GM06990 (cell line): Measurements from ENCODE around the gene DIAPH3.

ENCODE experiments used
- DNase-seq: peaks from one replicate; pipeline ENCODE4 v3.0.0-alpha.2; 2011; ENCODE audit not compliant: insufficient read length; ENCODE audit errors: extremely low read depth
- H3K27me3 ChIP-seq: replicated peaks from 2 replicates; pipeline ENCODE4 v1.6.0; 2011; ENCODE audit warnings: low read length; ENCODE audit not compliant: control insufficient read depth, insufficient read depth
- H3K36me3 ChIP-seq: 2 replicates; pipeline ENCODE4 v1.5.1; 2011; ENCODE audit warnings: low read length; ENCODE audit not compliant: control insufficient read depth, insufficient read depth
- H3K4me3 ChIP-seq: replicated peaks from 2 replicates; pipeline ENCODE4 v1.5.1; 2011; ENCODE audit warnings: low read depth, mild to moderate bottlenecking, control low read depth, low read length
- CTCF ChIP-seq: IDR thresholded peaks from 2 replicates; pipeline ENCODE4 v1.5.1; 2011; ENCODE audit warnings: low read length, control low read depth, mild to moderate bottlenecking, inconsistent platforms; ENCODE audit not compliant: insufficient read depth, poor library complexity, severe bottlenecking

The DIAPH3 gene

DNA sequence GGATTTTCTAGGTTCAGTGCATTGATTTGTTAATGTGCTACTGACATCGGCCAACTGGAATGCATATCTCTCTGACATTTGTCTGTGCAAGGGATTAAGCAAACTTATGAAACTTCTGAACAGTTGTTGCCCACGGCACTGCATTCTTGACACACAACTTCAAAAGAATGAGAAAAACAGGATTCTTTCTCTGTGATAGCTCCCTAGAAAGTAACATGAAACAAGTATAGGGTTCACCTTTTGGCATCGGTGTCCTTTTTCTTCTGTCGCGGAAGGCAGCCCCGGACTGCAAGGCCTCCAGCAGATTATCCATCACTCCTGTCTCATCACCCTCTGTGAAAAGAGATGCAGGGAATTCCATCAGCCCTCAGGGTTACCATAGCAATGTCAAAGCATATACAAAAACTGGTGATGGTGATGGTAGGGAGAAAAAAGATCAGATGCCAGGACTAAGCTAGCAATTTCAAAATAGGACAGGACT, 389.2 kb downstream of the DIAPH3 start:
- H3K4me3 ChIP-seq, result no peak overlapping the region
- H3K27me3 ChIP-seq, result no peaks in the 10 kb centered on the region
- no peak for TF ChIP-seq CTCF
- no peaks in the 10 kb centered on the region for H3K36me3 ChIP-seq
- DNase-seq, result no peak

DNA sequence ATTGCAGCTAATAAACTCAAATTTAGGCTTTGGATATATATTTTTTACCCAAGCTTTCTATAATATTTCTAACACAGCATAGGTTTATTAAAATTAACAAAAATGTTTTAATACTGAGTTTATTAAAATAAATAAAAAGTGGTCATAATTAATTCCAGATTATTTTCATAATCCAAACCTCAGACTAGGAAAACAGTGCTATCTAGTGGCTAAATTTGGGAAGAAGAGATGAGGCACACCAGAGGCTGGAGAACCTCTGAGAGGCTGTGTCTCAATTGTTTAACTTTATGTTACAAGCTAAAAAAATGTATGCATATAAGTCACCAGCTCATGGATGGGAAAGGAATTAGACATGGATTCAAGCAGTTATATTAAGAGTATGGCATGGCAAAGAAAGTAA, 392.5 kb downstream of the DIAPH3 start:
- DNase-seq, result no peak
- TF ChIP-seq CTCF, result peak; percentile 34

GRCh38 chr13:59770451-59770850, 393.3 kb downstream of the DIAPH3 start:
- DNase-seq, result no peak
- H3K36me3 ChIP-seq, result no peaks in the 10 kb centered on the region
- no peak for TF ChIP-seq CTCF
- no peak overlapping the region for H3K4me3 ChIP-seq
- no peaks in the 10 kb centered on the region for H3K27me3 ChIP-seq

More for the DNA sequence above, 392.5 kb downstream of the DIAPH3 start:
- Histone ChIP-seq H3K4me3 (no peak overlapping the region), H3K27me3 (no peaks in the 10 kb centered on the region), H3K36me3 (no peaks in the 10 kb centered on the region)

DNA sequence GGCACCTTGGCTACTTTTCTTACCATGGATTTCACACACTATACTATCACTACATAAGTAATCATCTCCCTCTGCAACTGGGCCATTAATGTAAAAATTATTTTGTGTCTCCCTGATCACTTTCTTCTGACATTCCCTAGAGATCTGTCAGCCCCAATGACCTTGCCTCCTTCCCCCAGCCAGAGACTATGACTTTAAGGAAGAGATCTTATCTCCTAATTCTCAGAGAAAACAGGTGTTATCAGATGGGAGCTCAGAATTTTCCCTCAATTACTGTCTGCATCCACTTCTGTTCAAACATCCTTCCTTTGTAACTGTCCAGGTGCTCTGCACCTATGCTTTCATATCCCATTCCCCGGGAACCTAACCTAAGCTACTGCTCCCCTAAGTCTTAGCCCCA, 397.5 kb downstream of the DIAPH3 start:
- DNase-seq, result no peak
- no peak for TF ChIP-seq CTCF
- Histone ChIP-seq H3K27me3 (no peaks in the 10 kb centered on the region), H3K36me3 (no peaks in the 10 kb centered on the region), H3K4me3 (no peak overlapping the region)

DNA sequence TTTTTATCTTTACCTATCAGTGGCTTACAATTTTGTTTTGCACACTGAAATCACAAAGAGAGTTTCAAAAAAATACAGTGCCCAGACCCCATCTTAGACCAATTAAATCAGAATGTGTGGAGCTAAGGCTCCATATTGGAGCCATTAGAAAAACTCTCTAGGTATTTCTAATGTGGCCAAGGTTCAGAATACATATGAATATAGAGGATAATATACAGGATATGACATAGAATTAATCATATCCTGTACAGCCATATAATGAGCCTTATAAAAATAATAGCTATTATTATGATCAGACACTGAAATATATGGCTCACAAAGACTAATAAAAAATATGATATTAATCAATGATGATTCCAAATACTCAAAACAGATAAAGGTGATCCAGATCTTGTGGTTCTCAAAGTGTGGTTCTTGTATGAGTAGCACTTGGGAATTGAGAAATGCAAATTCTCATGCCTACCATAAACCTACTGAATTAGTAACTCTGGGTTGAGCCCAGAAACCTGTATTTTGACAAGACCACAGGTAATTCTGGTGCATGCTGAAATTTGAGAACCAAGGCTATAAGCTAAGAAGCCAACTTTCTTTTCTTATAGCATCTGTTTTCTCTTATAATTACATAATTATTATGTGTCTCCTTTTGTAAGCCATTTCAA, 408.0 kb downstream of the DIAPH3 start:
- Histone ChIP-seq H3K27me3 (no peaks in the 10 kb centered on the region), H3K4me3 (no peak overlapping the region), H3K36me3 (no peaks in the 10 kb centered on the region)
- DNase-seq, result no peak
- no peak for TF ChIP-seq CTCF

DNA sequence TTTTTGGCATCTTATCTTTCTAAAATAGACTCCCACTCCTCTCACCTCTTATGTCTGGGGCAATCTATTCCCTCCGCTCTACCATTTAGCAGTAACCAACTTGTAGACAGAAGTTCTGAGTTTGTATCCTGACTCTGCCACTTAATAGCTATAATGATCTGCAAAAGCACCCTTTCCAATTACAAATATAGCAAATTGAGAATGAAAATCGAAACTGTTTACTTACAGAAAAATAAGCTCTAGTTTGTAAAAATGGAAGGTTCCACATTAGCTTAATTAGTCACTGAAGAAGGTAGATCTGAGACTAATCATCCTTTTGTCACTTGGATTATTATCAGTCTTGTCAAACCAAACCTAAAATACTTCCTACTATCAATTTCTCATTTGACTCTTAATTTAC, 409.3 kb downstream of the DIAPH3 start:
- no peak overlapping the region for H3K4me3 ChIP-seq
- DNase-seq, result no peak
- H3K27me3 ChIP-seq, result no peaks in the 10 kb centered on the region
- no peaks in the 10 kb centered on the region for H3K36me3 ChIP-seq
- no peak for TF ChIP-seq CTCF
